Endothelial cell of umbilical vein (primary cell): Measurements from ENCODE around the gene POLE2. TPM values are rescaled to one million over a fixed set of nuclear protein-coding genes. Genes with fewer than 3 reads are reported as not detected.

ENCODE experiments used
- BruUV-seq: library from RNA; stranded (reverse); fragments of 400-500 nt; replicated peaks from 2 replicates; lab custom pipeline; 2021; lab: Mats Ljungman, UMichigan
- CTCF ChIA-PET: fragments of 300-600, 350-600 bp; sonication (Branson Sonifier 250); formaldehyde crosslinking; loops from one replicate; lab custom pipeline; 2021; ENCODE audit warnings: antibody characterized with exemption, inconsistent platforms; lab: Charles Lee
- POLR2A ChIA-PET: fragments of 300-600, 350-600 bp; sonication (Branson Sonifier 250); formaldehyde crosslinking; loops from one replicate; lab custom pipeline; 2021; ENCODE audit warnings: antibody characterized with exemption, inconsistent platforms; lab: Charles Lee
- DNase-seq: peaks from one replicate; pipeline ENCODE4 v3.0.0-alpha.2; 2011; ENCODE audit warnings: low read depth, low spot score
- FAIRE-seq: peaks from 2 replicates; lab custom pipeline; 2011; peaks lifted over from hg19 to GRCh38; lab: Jason Lieb, UNC
- H2AFZ ChIP-seq: 2 replicates; pipeline ENCODE4 v1.6.0; 2012; ENCODE audit warnings: low read depth, low read length, control low read depth, inconsistent platforms
- H3K27ac ChIP-seq: 2 replicates; pipeline ENCODE4 v1.5.1; 2011; ENCODE audit warnings: low read depth, mild to moderate bottlenecking, control low read depth, low read length, moderate library complexity; ENCODE audit not compliant: insufficient read depth
- H3K27me3 ChIP-seq, 2 experiments: 2 replicates each; pipeline versions ENCODE4 v1.6.0 to v1.6.1; 2011; ENCODE audit warnings: low read length in 2 of 2, mixed read lengths in 1 of 2; ENCODE audit not compliant: control insufficient read depth in 2 of 2, insufficient read depth in 2 of 2
- H3K36me3 ChIP-seq, 2 experiments: 2 replicates in 1 of 2; 3 replicates in 1 of 2; pipeline ENCODE4 v1.5.1; 2011; ENCODE audit warnings: low read length in 2 of 2, mild to moderate bottlenecking in 1 of 2, moderate library complexity in 1 of 2; ENCODE audit not compliant: control insufficient read depth in 2 of 2, insufficient read depth in 2 of 2; ENCODE audit errors: extremely low read depth in 1 of 2
- H3K4me1 ChIP-seq: 3 replicates; pipeline ENCODE4 v1.5.1; 2011; ENCODE audit warnings: mild to moderate bottlenecking, low read length; ENCODE audit not compliant: control insufficient read depth, insufficient read depth; ENCODE audit errors: extremely low read depth
- H3K4me2 ChIP-seq: 2 replicates; pipeline ENCODE4 v1.6.1; 2011; ENCODE audit warnings: low read length, control low read depth, mixed read lengths; ENCODE audit not compliant: insufficient read depth
- H3K4me3 ChIP-seq, 3 experiments: fragments of 200-600 bp in 1 of 3; sonication (generic), shearing (Covaris generic) in 1 of 3; replicated peaks in 1 of 3; 2 replicates each; pipeline ENCODE4 v1.5.1; 2011 to 2016; ENCODE audit warnings: control low read depth in 3 of 3, low read length in 3 of 3, mild to moderate bottlenecking in 2 of 3, inconsistent platforms in 1 of 3, low read depth in 1 of 3, moderate library complexity in 1 of 3; ENCODE audit not compliant: insufficient read depth in 1 of 3
- H3K79me2 ChIP-seq: 2 replicates; pipeline ENCODE4 v1.6.0; 2012; ENCODE audit warnings: low read length, inconsistent platforms; ENCODE audit not compliant: control insufficient read depth, insufficient read depth
- H3K9ac ChIP-seq: replicated peaks from 2 replicates; pipeline ENCODE3; 2011; ENCODE audit warnings: low read length, control low read depth; ENCODE audit not compliant: insufficient read depth; ENCODE audit errors: extremely low read depth
- H3K9me1 ChIP-seq: replicated peaks from 3 replicates; pipeline ENCODE4 v1.6.0; 2011; ENCODE audit warnings: mild to moderate bottlenecking, low read length; ENCODE audit not compliant: control insufficient read depth, insufficient read depth; ENCODE audit errors: extremely low read depth
- H3K9me3 ChIP-seq: replicated peaks from 2 replicates; pipeline ENCODE4 v1.5.1; 2012; ENCODE audit warnings: low read length, inconsistent platforms; ENCODE audit not compliant: control insufficient read depth, insufficient read depth
- H4K20me1 ChIP-seq: replicated peaks from 2 replicates; pipeline ENCODE3; 2011; ENCODE audit warnings: mild to moderate bottlenecking, low read length; ENCODE audit not compliant: control insufficient read depth, insufficient read depth; ENCODE audit errors: extremely low read depth
- EZH2 ChIP-seq: IDR thresholded peaks from 2 replicates; pipeline ENCODE4 v1.6.1; 2012; ENCODE audit warnings: borderline replicate concordance, low read depth, mild to moderate bottlenecking, moderate library complexity, low read length, inconsistent platforms; ENCODE audit not compliant: severe bottlenecking
- FOS ChIP-seq: IDR thresholded peaks from 2 replicates; pipeline ENCODE4 v1.6.1; 2011; ENCODE audit warnings: mild to moderate bottlenecking, low read length, moderate library complexity, borderline replicate concordance; ENCODE audit not compliant: insufficient read depth
- GATA2 ChIP-seq: IDR thresholded peaks from 2 replicates; pipeline ENCODE4 v1.7.0; 2011; ENCODE audit warnings: low read depth, mild to moderate bottlenecking, moderate library complexity, mixed read lengths, low read length; ENCODE audit not compliant: insufficient read length, insufficient read depth
- dilution Hi-C: fragments of 300-500 bp; cut with MboI; formaldehyde crosslinking; loops from one replicate; pipeline ENCODE4 v1.15.0; 2019; ENCODE audit warnings: low sequenced_read_pairs; ENCODE audit not compliant: extremely low pct_ligation_motif_present
- intact Hi-C: fragments of 100-400 bp; cut with micrococcal nuclease; formaldehyde crosslinking; loops from one replicate; pipeline ENCODE4 v1.10.0; 2022
- polyA plus RNA-seq, 4 experiments: library from polyadenylated mRNA; depleted of rRNA in 3 of 4; stranded (reverse) in 3 of 4; unstranded in 1 of 4; fragments of >200 nt; gene quantifications; 2 replicates each; pipeline versions ENCODE4 v1.2.1 to v1.2.3, GENCODE V29; 2011 to 2012; ENCODE audit warnings: missing spikeins in 1 of 4
- total RNA-seq: library from RNA; stranded (reverse); gene quantifications from 2 replicates; pipeline ENCODE4 v1.2.3, GENCODE V29; 2021
- TF ChIP-seq, protein P1 (sequence below), 2 donors: IDR thresholded peaks; 1 replicate in 1 of 2; 2 replicates in 1 of 2; pipeline ENCODE4 v1.5.1; 2011; ENCODE audit warnings: low read length in 2 of 2, mild to moderate bottlenecking in 2 of 2, moderate library complexity in 2 of 2, control low read depth in 1 of 2, inconsistent platforms in 1 of 2, low read depth in 1 of 2; ENCODE audit not compliant: insufficient read depth in 1 of 2; ENCODE audit errors: extremely low read depth in 1 of 2

The POLE2 gene
- total and polyA plus RNA-seq, 2 donors (not counting 3 experiments of a cell fraction or from before 2014, with no cell fraction given): 12.5 to 16.4 TPM

DNA sequence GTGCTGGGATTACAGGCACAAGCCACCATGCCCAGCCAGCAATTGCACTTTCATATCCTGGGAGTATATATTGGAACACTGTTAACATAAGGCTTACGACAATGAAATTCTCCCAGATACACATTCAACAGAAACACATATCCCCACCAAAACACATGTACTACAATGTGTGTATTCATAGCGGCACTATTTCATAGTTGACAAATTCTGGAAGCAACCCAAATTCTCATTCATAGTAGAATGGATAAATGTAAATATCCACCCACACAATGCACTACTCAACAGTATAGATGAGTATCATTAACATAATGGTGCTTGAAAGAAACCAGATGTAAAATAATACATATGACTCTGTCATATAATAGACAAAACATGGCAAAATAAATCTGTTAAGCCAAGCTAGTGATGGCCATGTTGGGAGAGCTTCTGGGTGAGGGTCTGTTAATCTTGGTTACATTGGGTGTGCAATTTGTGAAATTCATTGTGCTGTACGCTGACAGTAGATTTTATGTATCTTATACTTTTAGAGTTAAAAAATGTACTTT is 50.4 kb downstream of the POLE2 start:
- H3K4me1 ChIP-seq: peaks cover 3% of the 10 kb centered on the region
- no peaks in the 10 kb centered on the region for H4K20me1 ChIP-seq
- no peak overlapping the region for H3K4me3 ChIP-seq
- no peak overlapping the region for H3K9ac ChIP-seq
- H3K9me3 ChIP-seq: no peaks in the 10 kb centered on the region
- peaks cover 53% of the 10 kb centered on the region for H3K79me2 ChIP-seq
- H2AFZ ChIP-seq: no peak overlapping the region
- ChIA-PET CTCF (interaction anchor here (1.3 kb wide), 1 partner anchor 20 kb away, joined by 7 read pairs; no protein-coding TSS in a partner anchor), POLR2A (no interaction called here)
- dilution Hi-C loops: no loop called here
- no peak overlapping the region for H3K4me2 ChIP-seq
- no peaks in the 10 kb centered on the region for H3K27me3 ChIP-seq
- H3K9me1 ChIP-seq: no peaks in the 10 kb centered on the region
- H3K36me3 ChIP-seq: peaks cover 0 to 11% of the 10 kb centered on the region in 2 experiments
- TF ChIP-seq GATA2 (no peak), EZH2 (no peak), FOS (no peak)
- TF ChIP-seq, protein P1, sequence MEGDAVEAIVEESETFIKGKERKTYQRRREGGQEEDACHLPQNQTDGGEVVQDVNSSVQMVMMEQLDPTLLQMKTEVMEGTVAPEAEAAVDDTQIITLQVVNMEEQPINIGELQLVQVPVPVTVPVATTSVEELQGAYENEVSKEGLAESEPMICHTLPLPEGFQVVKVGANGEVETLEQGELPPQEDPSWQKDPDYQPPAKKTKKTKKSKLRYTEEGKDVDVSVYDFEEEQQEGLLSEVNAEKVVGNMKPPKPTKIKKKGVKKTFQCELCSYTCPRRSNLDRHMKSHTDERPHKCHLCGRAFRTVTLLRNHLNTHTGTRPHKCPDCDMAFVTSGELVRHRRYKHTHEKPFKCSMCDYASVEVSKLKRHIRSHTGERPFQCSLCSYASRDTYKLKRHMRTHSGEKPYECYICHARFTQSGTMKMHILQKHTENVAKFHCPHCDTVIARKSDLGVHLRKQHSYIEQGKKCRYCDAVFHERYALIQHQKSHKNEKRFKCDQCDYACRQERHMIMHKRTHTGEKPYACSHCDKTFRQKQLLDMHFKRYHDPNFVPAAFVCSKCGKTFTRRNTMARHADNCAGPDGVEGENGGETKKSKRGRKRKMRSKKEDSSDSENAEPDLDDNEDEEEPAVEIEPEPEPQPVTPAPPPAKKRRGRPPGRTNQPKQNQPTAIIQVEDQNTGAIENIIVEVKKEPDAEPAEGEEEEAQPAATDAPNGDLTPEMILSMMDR (IDR thresholded peaks at IDR 0.05; ENCODE audit: extremely low read depth in 1 of 2, insufficient read depth in 1 of 2, low read depth in 1 of 2, low read length in 2 of 2): no peak
- no peak overlapping the region for H3K27ac ChIP-seq
- DNase-seq (no peak), FAIRE-seq (no peak)
- intact Hi-C loops: no loop called here
- BruUV-seq: no TSS peak

DNA sequence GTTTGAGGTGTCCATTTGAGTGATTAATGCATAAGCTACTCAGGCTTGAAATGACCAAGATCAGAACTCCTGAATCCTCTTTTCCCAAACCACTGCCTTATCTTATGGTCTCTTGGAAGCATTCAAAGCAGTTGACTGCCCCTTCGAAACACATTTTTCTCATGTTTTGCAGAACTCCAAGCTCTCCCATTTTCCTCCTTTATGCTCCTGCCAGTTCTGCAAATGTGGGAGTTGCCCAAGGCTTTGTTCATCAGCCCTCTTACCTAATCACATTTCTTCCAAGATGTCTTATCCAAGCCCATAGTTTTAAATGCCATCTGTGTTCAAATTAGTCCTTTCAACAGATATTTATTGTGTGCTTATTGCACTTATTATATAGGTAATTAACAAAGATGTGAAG is 51.1 kb downstream of the POLE2 start:
- ChIA-PET POLR2A (no interaction called here), CTCF (no interaction called here)
- no peak for DNase-seq
- Histone ChIP-seq H3K9me1 (no peaks in the 10 kb centered on the region), H3K4me1 (peaks cover 8% of the 10 kb centered on the region), H3K9ac (no peak overlapping the region), H3K36me3 (peaks cover 0 to 11% of the 10 kb centered on the region in 2 experiments), H4K20me1 (no peaks in the 10 kb centered on the region), H2AFZ (no peak overlapping the region), H3K79me2 (peaks cover 61% of the 10 kb centered on the region), H3K9me3 (no peaks in the 10 kb centered on the region), H3K4me3 (no peak overlapping the region), H3K4me2 (no peak overlapping the region), H3K27me3 (no peaks in the 10 kb centered on the region), H3K27ac (no peak overlapping the region)
- intact Hi-C loops: no loop called here
- BruUV-seq: no TSS peak
- TF ChIP-seq EZH2: no peak
- no peak for FAIRE-seq
- dilution Hi-C loops: no loop called here
